ENCODE results near the gene TAS1R3. TPM values are rescaled to one million over a fixed set of nuclear protein-coding genes. Genes with fewer than 3 reads are reported as not detected.

TAS1R3 gene
- total RNA-seq, 1 donor from 2014 or later = 0.35 TPM

DNA sequence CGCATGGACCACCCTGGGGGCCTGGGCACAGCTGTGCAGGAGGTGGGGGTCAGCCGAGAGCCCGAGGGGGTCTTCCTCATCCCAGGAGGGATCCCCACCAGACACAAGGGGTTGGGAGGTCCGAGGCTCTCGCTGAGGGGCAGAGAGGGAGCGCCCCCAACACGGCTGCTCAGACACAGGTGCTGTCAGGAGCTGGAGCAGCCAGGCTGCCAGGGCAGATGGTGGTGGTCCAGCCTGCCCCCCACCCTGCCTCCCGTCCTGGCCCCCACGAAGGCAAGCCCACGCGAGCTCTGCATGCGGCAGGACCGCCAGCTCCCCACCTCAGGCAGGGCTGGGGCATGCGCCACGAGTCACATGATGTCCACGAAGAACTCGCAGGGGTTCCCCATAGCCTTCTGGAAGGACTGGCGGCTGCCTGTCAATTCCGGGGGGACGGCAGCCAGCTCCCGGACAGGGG lies 4.7 kb downstream of the TAS1R3 start:
- DNase-seq (ENCODE audit: extremely low read depth, low read depth, low spot score) = no peak

GRCh38 chr1:1336446-1336845 lies 5.4 kb downstream of the TAS1R3 start:
- DNase-seq (ENCODE audit: extremely low read depth, low read depth, low spot score) = no peak

DNA sequence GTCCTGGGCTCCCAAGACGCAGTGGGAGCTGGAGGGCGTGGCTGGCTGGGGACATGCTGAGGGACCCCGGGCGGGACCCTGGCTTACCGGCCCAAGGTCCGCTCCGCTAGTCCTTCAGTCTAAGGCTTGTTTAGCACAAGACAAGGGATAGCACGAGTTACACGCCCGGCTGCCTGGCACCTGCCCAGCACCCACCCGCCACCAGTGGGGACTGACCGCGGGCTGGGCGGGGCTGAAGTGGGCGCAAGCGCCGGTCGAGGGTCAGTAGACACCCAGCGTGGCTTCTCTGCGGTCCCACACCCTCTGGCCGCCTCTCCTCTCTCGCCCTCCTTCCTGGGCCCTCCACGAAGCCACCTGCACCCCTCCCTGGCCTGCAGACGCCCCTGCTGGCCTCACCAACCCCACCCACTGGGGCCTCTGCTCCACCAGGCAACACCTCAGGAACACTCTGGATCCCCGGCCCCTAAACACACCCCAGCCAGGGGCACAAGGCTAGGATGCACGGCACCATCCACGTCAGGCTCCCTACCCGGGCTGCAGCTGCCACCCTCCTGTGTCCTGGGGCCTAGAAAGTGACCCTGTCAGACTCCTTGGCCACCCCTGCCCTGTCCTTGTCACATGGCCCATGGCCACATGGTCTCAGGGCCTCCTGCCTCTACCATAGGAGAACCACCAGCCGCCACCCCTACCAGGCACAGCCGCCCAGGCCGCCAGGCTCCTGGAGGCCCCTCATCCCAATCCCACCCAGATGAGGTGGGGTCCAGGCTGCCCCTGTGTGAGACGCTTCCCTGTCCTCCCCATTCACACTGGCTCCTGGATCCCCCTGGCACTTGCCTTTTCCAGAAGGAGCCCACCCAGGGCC lies 6.1 kb downstream of the TAS1R3 start:
- no peak for DNase-seq (ENCODE audit: extremely low read depth, low read depth, low spot score)

- DNase-seq (ENCODE audit: extremely low read depth, low read depth, low spot score) = no peak
These were observed 6.7 kb downstream of the TAS1R3 start for GRCh38 chr1:1337793-1338147.

DNA sequence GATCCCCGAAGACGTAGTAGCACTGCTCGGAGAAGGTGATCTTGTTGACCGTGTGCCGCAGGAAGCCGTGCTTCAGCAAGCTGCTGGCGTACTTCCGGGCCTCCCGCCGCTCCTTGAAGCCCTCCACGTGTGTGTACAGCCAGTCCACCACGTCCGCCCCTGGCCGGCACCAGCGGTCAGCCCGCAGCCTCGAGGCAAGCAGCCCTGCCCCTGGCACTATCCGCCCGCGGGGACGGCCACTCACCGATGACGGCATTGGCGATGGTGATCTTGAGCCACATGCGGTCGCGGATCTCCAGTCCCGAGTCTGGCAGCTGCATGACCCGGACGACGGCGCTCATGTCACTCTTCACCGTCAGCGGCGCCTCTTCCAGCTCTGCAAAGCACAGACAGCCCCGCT lies 7.2 kb downstream of the TAS1R3 start:
- DNase-seq (ENCODE audit: extremely low read depth, low read depth, low spot score) = no peak

DNA sequence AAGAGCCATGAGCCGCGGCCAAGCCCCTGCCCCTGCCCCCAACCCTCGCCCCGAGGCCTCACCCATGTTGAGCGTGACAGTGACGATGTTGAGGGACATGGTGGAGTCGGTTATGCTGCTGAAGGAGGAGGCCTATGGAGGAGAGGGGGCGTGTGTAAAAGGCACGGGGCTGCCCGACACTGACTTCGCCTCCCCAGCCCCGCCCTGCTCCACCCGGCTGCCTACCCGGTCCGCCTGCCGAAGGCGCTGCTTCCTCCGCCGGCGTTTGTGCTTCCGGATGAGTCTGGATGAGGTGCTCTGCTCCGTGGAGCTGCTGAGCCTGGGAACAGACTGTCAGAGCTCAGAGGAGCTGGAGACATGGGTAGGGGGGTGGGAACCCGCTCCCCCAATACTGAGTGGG lies 9.1 kb downstream of the TAS1R3 start:
- DNase-seq (ENCODE audit: extremely low read depth, low read depth, low spot score) = no peak

- no peak for DNase-seq (ENCODE audit: extremely low read depth, low read depth, low spot score)
These were observed 9.9 kb downstream of the TAS1R3 start for GRCh38 chr1:1340791-1341548.

- DNase-seq (ENCODE audit: extremely low read depth, low read depth, low spot score) = no peak
These were observed 10.5 kb downstream of the TAS1R3 start for GRCh38 chr1:1341549-1342021.

- DNase-seq (ENCODE audit: extremely low read depth, low read depth, low spot score) = no peak
These were observed 11.0 kb downstream of the TAS1R3 start for GRCh38 chr1:1342061-1342562.

- DNase-seq (ENCODE audit: extremely low read depth, low read depth, low spot score) = no peak
These were observed 11.6 kb downstream of the TAS1R3 start for GRCh38 chr1:1342584-1343115.

DNA sequence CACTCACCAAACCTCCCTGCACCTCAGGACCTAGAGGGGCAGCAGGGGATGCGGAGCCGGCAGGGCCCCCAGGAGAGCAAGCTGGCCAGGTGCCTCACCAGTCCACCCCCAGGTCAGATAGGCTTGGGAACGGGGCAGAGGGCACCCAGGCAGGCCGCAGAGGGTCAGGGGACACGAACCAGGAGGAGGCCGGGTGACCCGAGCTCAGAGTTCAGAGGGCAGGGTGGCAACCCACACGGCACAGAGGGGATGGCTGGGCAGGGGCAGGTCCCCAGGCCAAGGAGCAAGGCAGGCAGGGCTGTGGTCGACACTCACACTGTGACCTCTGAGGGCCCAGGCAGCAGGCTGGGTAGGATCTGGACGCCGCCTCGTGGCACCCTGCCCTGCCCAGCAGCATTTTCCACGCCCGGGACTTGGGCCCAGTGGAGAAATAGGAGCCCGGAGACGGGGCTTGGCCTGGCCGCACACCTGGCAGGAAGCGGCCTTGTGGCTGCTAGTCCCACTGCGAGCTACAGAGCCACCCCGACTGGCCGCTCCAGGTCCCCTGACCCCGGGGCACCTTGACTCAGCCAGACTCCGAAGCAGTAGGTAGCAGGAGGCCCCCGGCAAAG lies 12.8 kb downstream of the TAS1R3 start:
- DNase-seq (ENCODE audit: extremely low read depth, low read depth, low spot score) = no peak

DNA sequence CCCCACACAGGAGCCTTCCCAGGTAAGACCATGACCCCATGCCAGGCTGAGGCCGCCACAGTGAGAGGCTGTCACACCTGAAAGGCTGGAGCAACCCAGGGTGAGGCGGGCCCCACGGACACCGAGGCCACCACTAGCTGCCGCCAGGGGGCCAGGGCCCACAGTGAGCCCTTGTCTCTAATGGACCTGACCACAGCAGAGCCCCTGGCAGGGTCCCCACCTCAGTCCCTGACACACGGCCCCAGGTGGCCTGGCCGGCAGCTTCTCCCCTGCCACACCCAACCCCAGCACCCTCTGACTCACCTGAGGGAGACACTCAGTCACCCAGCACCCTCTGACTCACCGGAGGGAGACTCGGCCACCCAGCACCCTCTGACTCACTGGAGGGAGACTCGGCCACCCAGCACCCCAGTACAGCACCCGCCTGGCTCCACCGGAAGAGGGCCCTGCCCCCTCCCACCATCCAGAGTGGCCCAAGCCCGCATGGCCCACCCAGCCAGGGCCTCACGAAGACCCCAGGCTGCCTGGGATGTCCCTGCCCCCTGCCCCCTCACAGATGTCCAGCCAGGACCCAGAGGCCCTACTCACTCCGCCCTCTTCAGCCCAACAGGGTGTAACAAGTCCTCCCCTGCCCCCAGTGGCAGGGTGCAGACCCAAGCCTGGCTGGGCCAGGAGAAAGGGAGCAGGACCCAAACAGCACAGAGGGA lies 13.7 kb downstream of the TAS1R3 start:
- DNase-seq (ENCODE audit: extremely low read depth, low read depth, low spot score) = no peak

DNA sequence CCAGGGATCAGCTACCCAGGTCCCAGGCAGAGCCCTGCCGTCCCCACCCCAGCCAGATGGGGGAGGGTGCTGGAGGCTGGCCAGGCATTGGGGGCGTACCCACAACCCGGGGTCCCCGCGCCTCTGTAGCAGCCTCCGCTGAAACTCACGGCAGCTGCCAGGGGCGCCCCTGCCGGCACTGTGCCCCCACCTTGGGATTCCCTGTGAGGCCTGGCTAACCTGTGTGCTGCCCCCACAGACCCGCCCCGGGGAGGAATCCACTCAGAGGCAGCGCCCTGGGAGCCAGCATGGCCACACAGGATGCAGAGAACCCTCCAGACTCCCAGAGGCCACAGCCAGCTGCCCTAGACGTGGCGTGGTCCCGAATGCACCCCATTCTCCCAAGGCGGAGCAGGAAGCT lies 14.3 kb downstream of the TAS1R3 start:
- DNase-seq (ENCODE audit: extremely low read depth, low read depth, low spot score) = no peak

DNA sequence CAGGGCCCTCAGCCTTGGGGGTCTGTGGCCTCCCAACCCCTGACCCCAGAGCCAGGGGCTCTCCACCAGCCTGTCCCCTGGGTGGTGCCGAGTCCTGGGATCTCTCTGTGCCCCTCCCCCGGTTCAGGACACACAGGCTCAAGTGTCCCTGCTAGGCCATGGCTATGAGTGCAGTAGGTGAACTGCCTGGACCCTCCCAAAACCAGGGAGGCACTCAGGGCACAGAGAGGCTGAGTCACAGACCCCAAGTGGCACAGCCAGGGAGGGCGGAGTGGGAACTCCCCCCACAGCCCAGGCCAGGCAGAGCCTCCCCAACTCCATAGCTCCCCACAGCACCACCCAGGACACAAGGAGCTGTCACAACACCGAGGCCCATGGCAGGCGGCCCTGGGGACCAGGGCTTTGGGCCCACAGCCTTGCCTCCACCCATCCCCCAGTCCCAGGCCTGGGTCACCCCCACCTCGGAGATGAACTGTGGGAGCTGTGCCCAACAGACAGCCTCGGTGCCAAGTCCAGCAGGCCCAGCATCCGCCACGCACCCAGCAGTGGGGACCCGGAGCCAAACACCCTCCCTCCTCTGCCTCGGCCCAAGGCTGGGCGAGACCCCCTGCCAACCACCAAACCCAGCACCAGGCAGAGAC lies 14.9 kb downstream of the TAS1R3 start:
- no peak for DNase-seq (ENCODE audit: extremely low read depth, low read depth, low spot score)

DNA sequence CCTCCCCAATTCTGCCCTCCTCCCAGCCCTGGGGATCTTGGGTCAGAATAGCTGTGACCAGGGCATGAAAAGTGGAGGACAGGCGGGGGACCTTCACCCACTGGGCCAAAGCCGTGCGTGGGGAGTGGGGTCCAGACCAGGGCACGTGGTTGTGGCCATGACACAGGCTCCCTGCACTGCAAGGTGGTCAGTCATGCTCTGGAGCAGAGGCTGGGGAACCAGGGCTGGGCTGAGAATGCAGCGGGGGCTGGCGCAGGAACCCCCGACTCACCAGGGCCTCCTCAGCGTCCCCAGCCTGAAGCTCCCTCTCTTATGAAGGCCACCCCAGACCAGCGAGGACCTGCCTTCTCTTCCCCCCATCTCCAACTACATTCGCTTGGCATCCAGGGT lies 15.4 kb downstream of the TAS1R3 start:
- no peak for DNase-seq (ENCODE audit: extremely low read depth, low read depth, low spot score)

- DNase-seq (ENCODE audit: extremely low read depth, low read depth, low spot score) = no peak
These were observed 16.0 kb downstream of the TAS1R3 start for GRCh38 chr1:1347026-1347595.

DNA sequence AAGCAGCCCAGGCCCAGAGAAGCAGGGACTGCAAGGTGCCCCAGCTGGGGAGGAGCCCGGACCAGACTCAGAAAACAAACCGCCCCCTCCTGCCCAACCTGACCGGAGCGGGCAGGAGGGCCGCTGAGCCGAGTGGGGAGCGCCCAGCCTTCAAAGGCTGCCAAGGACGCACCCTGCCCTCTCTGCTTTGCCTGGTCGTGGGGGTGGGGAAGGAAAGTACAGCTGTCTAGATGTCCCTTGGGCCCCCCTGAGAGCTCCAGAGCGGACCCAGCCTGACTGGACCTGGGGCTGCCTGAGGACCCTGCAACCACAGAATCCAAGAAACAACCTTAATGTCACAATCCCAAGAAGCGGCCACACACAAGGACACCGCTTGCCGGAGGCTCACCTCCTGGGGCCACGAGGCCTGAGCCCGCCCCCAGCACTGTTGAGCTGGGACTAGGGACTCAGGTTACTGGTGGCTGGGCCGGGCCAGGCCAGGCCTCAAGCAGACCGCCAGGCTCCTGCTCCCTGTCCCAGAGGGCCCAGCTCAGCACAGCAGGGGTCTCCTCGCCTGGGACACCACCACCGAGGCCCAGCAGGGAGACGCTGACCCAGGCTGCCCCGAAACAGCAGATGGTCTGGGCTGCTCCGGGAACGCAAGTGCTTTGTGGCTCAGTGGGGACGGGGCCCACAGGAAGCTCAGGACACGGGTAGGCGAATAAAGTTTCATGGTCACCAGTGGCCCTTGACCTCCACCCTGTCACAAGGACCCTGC lies 16.8 kb downstream of the TAS1R3 start:
- DNase-seq (ENCODE audit: extremely low read depth, low read depth, low spot score) = no peak

DNA sequence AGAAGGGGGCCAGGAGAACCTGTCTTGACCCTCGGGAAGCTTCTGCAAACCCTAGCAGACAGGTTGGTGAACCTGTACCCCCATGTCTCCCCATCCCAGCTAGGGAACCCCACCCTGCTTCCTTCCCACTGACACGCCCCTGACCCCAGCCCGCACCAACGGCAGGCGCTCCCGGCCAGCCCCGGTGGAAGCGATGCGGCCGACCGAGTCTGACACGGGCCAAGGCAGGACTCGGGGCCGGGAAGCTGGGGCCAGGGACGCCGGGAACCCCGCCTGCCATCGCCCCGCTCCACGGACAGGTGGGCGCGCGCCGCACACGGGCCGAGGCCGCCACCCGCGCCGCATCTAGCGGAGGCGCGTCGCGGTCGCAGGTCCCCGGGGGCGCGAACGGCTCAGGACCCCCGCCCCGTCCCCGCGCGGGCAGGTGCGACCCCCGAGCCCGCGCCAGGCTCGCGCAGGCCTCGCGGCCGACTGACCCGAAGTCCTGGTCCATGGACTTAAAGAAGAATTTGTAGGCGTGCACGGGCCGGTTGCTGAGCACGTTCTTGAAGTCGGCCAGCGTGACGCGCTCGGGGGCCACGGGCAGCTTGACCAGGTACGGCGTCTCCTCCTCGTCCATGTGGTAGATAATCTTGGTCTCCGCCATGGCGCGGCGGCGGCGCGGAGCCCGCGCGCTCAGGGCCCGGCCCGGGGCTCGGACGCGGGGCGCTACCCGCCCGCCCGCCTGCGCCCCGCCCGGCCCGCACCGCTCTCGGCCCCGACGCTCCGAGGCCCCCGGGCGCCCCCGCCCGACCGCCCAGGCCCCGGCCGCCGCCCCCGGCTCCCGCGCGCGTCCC lies 17.6 kb downstream of the TAS1R3 start:
- no peak for DNase-seq (ENCODE audit: extremely low read depth, low read depth, low spot score)

Measured in glomerular endothelial cell (primary cell).